GM08714 (cell line): ENCODE measurements around the gene TSHZ2.

Experiments used
- H3K4me3 ChIP-seq: fragments of 200-500 bp; sonication (Bioruptor generic); 2 replicates; pipeline ENCODE4 v1.5.1; 2014; ENCODE audit warnings: mild to moderate bottlenecking, low read length, inconsistent platforms
- ZNF274 ChIP-seq: IDR thresholded peaks from 2 replicates; pipeline ENCODE4 v1.6.1; 2012; ENCODE audit warnings: mild to moderate bottlenecking, low read depth, low read length

The TSHZ2 gene

DNA sequence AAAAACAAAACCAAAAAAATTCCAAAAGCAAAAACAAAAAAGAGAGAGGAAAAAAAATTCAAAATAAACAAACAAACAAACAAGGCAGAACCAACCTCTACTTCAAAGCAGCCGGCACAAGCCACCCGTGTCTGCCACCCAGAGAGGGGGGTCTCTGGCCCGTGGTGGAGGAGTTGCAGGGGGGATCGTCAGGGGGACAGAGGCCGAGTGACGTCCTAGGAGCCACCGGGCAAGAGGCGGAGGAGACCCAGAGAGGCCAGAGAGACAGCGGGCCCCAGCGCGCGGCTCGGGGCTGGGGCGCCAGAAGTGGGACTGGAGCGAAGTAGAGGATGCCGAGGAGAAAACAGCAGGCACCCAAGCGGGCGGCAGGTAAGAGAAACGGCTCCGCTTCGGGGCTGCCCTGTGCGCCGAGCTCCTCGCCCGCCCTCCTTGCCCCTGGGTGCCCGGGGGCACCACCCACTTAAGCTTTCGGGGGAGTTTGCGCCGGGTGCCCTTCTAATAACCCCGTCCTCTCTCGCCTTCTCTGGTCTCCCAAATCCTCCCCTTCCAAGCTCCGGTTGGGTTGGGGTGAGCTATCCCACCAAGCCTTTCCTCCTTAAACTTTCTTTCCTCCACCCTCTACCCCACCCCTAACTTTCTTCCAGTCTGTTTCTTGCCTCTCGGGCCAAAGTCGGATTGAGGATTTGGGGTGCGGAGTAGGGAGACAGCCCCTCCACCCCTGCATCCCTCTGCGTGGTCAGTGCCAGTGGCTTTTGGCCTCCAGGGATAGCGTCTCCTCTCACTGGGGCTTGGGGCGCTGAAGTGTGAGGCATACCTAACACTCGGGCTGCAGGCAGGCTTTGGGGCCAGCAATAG is 1.0 kb downstream of the TSHZ2 start:
- no peak for TF ChIP-seq ZNF274
- H3K4me3 ChIP-seq = peak overlapping the region; percentile 46; the same call in 1 of the 2 replicates

GRCh38 chr20:52974179-52974594 is 2.0 kb downstream of the TSHZ2 start:
- TF ChIP-seq ZNF274 = no peak

DNA sequence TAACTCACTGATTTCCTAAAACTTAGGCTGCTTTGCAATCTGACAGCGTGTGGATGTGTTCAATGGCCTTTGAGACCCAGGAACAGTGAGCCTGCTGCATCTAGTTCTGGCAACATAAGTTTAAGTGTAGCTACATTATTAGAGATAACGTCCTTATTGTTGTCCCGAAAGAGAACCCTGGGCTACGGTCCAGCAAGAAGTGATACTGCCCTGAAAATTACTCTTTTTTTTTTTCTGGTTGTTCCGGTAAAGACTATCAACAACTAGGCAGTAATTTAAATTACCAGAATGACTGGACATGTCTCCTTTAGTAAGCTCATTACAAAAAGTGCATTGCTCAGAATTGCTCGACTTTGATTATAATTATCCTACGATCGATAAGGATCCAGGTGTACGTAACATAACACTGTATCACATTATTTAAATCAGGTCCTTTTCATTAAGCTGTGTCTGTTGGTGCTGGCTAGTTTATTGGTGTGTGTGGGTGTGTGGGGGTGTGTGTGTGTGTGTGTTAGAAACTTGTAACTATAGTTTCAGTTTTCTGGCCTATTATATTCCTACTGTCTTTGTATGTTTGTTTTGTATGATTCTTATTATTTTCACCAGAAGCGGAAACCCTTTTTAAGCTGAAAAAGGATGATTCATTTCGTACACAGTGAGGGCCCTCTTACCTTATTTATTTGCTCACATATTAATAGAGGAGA is 3.0 kb downstream of the TSHZ2 start:
- H3K4me3 ChIP-seq = no peak overlapping the region; the same call in 1 of the 2 replicates
- no peak for TF ChIP-seq ZNF274

More at GRCh38 chr20:52974179-52974594, 2.0 kb downstream of the TSHZ2 start:
- H3K4me3 ChIP-seq = no peak overlapping the region; the same call in 1 of the 2 replicates

DNA sequence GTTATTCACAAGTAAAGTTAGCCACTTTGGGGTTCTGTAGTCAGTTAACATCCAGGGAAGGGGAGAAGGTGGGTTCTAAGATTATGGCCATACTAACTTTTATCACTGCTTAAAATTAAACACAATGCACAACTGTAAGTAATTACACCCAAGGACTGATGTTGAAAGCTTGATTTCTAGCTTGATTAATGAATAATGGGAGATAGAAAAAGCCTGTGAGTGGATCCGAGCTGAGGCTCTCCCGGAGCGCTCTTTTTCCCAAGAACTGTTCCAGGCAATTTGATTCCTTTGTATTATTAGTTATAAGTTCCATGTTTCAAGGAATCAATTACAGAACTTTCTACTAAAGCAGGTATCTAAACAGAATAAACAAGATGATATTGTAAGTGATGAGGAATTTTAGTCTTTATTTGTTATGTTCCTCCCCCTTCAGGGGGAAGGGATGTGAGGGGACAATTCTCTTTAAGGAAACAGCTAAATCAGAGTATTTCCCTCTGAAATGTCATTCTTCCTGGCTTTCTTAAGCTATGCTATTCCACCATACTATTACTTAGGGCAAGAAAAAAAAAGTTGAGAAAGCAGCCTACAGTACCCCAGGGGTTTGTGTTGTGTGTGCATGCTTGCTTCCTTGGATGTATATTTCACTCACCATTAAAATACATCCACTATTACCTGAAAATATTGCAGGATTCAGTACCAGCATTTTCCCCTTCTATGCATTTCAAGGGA is 3.8 kb downstream of the TSHZ2 start:
- no peak for TF ChIP-seq ZNF274
- no peak overlapping the region for H3K4me3 ChIP-seq

DNA sequence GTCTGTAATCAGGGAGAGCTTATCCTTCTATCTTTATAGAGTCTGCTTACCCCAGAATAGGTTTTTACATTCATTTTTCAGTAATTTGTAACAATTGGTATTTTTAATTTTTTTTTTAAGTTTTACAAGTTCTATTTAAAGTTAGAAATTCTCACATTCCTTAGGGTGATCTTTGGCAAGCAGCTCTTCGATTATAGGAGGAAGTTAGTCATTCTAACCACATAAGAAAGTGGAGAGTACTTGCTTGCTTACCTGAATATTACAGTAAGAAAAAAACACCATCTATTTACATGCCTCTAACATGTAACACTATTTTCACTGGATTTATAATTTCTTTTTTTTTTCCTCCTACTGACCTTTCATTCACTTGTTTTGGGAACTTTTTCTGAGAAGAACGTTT is 6.7 kb downstream of the TSHZ2 start:
- H3K4me3 ChIP-seq = no peak overlapping the region
- TF ChIP-seq ZNF274 = no peak

DNA sequence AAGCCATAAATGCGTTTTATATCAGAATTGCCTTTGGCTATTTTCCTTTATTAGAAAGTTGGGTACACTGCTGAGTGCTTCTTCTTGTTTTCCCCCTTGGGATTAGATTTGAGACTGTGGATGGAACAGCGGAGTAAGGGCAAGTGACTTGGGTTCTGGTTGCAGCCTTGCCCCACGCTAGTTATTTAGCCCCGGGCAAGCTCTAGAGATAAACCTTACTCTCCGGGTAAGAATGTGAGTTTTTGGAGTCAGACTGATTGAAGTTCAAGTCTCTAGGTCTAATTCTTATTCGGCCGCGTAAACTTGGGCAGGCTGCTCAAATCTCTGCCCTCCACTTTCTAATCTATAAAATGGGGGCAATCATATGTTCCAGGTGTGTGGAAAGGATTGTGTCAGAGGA is 8.9 kb downstream of the TSHZ2 start:
- no peak overlapping the region for H3K4me3 ChIP-seq
- TF ChIP-seq ZNF274 = no peak

DNA sequence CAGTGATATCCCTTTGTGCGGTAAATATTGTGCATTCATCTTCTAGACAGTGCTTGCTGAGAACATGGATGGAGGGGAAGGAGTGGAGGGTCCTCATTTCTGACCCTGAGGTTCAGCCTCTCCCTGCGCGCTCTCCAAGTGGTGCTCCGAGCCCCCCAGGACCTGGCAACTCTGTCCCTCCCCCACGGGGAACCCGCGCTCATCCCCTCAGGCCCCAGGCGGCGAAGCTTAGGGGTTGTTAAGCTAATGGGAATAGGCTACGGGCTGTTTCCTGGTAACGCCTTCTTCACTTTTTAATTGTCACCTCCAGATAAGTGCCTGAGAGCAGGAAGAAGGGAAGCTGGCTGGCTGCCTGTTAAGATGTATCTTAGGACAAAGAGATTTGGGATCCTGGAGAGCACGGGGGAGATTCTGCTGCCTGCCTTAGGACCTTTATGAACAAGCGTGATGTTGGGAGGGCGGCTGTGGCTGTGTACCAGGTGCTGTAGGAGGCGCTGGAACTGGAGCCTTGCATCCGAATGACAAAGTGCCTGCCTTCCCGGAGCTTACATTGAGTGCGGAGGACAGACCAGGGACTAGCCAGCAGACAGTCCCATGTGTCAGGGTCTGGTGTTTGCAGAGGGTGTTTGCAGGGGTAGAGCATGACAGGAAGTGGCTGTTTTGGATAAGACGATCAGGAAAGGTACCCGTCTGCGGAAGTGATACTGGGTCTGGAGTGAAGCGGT is 11.7 kb downstream of the TSHZ2 start:
- no peak overlapping the region for H3K4me3 ChIP-seq
- TF ChIP-seq ZNF274 = no peak

DNA sequence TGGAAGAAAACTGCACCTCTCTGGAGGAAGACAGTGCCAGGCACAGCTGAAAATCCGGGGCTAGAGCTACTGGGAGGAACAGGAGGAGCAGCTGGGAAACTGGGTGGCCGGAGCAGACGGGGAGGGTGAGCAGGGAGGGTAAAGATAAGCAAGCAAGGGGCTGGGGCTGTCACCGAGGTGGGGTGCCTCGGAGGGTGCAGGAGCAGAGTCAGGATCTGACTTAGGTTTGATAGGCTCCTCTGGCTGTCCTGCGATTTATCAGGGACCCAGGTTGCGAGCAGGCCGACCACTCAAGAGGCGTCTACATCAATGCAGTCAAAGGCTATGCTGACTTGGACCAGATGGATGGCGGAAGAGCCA is 12.3 kb downstream of the TSHZ2 start:
- H3K4me3 ChIP-seq = no peak overlapping the region
- no peak for TF ChIP-seq ZNF274

DNA sequence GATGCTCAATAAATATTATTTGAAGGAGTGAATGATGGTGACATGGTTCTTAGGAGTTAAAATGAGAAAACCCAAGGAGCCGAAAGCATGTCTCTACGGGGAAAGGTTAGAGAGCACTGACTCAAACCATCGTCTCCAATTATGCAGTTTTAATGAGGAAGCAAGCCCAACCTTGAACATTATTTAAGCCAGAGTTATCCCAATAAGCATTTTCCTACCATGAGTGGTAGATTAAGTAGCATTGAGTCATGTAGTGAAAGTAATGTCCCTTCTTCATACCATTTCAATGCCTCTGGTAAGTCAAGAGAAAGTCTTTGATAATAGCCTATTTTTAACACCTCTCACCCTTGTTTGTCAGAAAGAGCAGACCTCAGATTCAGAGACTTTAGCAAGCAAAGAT is 13.5 kb downstream of the TSHZ2 start:
- H3K4me3 ChIP-seq = no peak overlapping the region
- TF ChIP-seq ZNF274 = no peak

DNA sequence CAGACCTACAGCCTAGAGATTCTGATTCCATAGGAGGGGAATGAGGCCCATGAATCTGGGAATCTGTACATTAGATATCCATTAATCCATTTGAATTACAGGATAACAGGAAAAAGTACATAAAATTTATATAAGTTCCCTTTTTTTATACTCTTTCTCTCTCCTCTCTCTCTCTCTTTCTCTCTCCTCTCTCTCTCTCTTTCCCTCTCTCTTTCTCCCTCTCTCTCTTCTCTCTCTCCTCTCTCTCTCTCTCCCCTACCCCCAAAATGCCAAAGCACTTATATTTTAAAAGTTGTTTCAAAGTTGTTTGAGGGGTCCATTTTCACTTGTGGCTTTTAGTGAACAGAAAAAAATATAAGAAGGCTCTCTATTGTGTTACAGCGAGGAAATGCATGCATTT is 15.1 kb downstream of the TSHZ2 start:
- no peak overlapping the region for H3K4me3 ChIP-seq
- no peak for TF ChIP-seq ZNF274

DNA sequence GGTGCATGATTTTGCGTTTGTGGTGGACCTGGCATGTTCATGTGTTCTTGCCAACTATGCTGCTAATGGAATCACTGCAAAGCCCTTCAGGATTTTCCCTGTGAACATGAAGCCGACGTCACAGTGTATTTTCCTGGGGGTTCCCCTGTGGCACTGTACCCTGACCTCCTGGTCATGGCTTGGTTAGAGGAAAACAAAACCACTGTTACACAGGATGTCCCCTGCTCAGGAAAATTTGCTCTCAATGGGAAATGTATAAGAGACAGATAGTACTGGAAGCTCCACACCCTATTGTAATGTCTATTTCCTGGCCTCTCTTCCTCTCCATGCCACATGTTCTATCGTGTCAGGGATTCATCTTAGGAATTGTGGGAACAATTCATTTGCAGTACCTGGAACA is 19.7 kb downstream of the TSHZ2 start:
- TF ChIP-seq ZNF274 = no peak
- no peak overlapping the region for H3K4me3 ChIP-seq

GRCh38 chr20:52992632-52993031 is 20.5 kb downstream of the TSHZ2 start:
- no peak overlapping the region for H3K4me3 ChIP-seq
- TF ChIP-seq ZNF274 = no peak

- H3K4me3 ChIP-seq = no peak overlapping the region
- no peak for TF ChIP-seq ZNF274
Measured at GRCh38 chr20:52993076-52993475, 20.9 kb downstream of the TSHZ2 start.
